Left lung (tissue), 10 donors: ENCODE results near the gene ZNF100. TPM values are rescaled to one million over a fixed set of nuclear protein-coding genes. Genes with fewer than 3 reads are reported as not detected.
"Not testable (repeated sequence)": the region's sequence is repeated elsewhere in the genome, so short reads cannot be mapped to it uniquely, and the experiment has no call there.

Experiments used
- ATAC-seq: fragments of 200-7000 bp; cut with Tn5 transposase; one replicate; pipeline ENCODE4 v1.9.1; 2020; ENCODE audit warnings: moderate library complexity
- DNase-seq, 4 donors: peaks; one replicate each; pipeline ENCODE4 v3.0.0-alpha.2; 2013 to 2020
- H3K27ac ChIP-seq, 2 donors: fragments of 200-600 bp; sonication (generic) in 1 of 2; one replicate each; pipeline versions ENCODE4 v1.5.0 to v1.8.0; 2020 to 2021
- H3K27me3 ChIP-seq, 2 donors: fragments of 200-600 bp; sonication (generic) in 1 of 2; one replicate each; pipeline versions ENCODE4 v1.5.0 to v1.8.0; 2020 to 2021
- H3K36me3 ChIP-seq, 2 donors: fragments of 200-600 bp; sonication (generic) in 1 of 2; one replicate each; pipeline versions ENCODE4 v1.5.0 to v1.8.0; 2020 to 2021
- H3K4me1 ChIP-seq, 2 donors: fragments of 200-600 bp; one replicate each; pipeline ENCODE4 v1.8.0; 2021
- H3K4me3 ChIP-seq, 2 donors: fragments of 200-600 bp; sonication (generic) in 1 of 2; one replicate each; pipeline versions ENCODE4 v1.5.0 to v1.8.0; 2020 to 2021; ENCODE audit warnings: mild to moderate bottlenecking in 1 of 2
- H3K9me3 ChIP-seq, 2 donors: fragments of 200-600 bp; sonication (generic) in 1 of 2; one replicate each; pipeline versions ENCODE4 v1.5.0 to v1.8.0; 2020 to 2021
- CTCF ChIP-seq, 2 donors: fragments of 200-600 bp; sonication (generic) in 1 of 2; IDR thresholded peaks; one replicate each; pipeline versions ENCODE4 v1.5.0 to v1.8.0; 2021; ENCODE audit warnings: antibody characterized with exemption in 2 of 2
- intact Hi-C, 2 donors: fragments of 100-400 bp; cut with DNase I; formaldehyde crosslinking; loops; one replicate each; pipeline versions ENCODE4 v1.11.2 to v1.14.2; 2022
- polyA plus RNA-seq, 6 donors: library from polyadenylated mRNA; unstranded; fragments of 120-200 nt; gene quantifications; one replicate each; pipeline ENCODE4 v1.2.1, GENCODE V29; 2013; ENCODE audit not compliant: insufficient read length in 6 of 6
- total RNA-seq, 2 donors: library from RNA; stranded (reverse); fragmentation: NEBNext Ultra II Directional; extraction: Animal tissue kit (Norgen Biotek cat#: 25700); gene quantifications; one replicate each; pipeline ENCODE4 v1.2.1, GENCODE V29; 2021
- donor health status: DM: no; HTN: yes; CAD: no.
- donor health status: DM: no; HTN: no; CAD: no.

Gene ZNF100
- total and polyA plus RNA-seq, 8 donors = 8.5 to 22.0 (median 14.7) TPM

GRCh38 chr19:21713761-21714160 lies 53.6 kb downstream of the ZNF100 start:
- H3K27me3 ChIP-seq = no peaks in the 10 kb centered on the region

GRCh38 chr19:21709464-21709863 lies 57.9 kb downstream of the ZNF100 start:
- Histone ChIP-seq H3K4me3 (no peak overlapping the region), H3K27ac (no peak overlapping the region), H3K27me3 (no peaks in the 10 kb centered on the region), H3K36me3 (no peaks in the 10 kb centered on the region), H3K9me3 (peaks cover 0 to 20% of the 10 kb centered on the region in 2 donors), H3K4me1 (no peaks in the 10 kb centered on the region)
- intact Hi-C loops = no loop called here
- ATAC-seq = no peak
- TF ChIP-seq CTCF (IDR thresholded peaks at IDR 0.05) = no peak
- no peak for DNase-seq

More at GRCh38 chr19:21713761-21714160, 53.6 kb downstream of the ZNF100 start:
- Histone ChIP-seq H3K4me3 (no peak overlapping the region), H3K27ac (no peak overlapping the region), H3K9me3 (peaks cover 0 to 37% of the 10 kb centered on the region in 2 donors), H3K4me1 (no peaks in the 10 kb centered on the region), H3K36me3 (no peaks in the 10 kb centered on the region)
- intact Hi-C loops = no loop called here
- DNase-seq (no peak), ATAC-seq (no peak)
- TF ChIP-seq CTCF (IDR thresholded peaks at IDR 0.05) = no peak

GRCh38 chr19:21707878-21708277 lies 59.5 kb downstream of the ZNF100 start:
- H3K4me3 ChIP-seq, H3K27ac ChIP-seq, H3K4me1 ChIP-seq, ATAC-seq, intact Hi-C loops, H3K36me3 ChIP-seq, H3K27me3 ChIP-seq: not testable (repeated sequence)
- peaks cover 0 to 14% of the 10 kb centered on the region in 2 donors for H3K9me3 ChIP-seq
- DNase-seq = peak in 1 of 4 donors; percentile 65

- Histone ChIP-seq H3K4me1 (no peaks in the 10 kb centered on the region), H3K27ac (no peak overlapping the region), H3K4me3 (no peak overlapping the region), H3K27me3 (no peaks in the 10 kb centered on the region), H3K36me3 (no peaks in the 10 kb centered on the region), H3K9me3 (peaks cover 0 to 14% of the 10 kb centered on the region in 2 donors)
- intact Hi-C loops = no loop called here
- DNase-seq (no peak), ATAC-seq (no peak)
- TF ChIP-seq CTCF (IDR thresholded peaks at IDR 0.05) = no peak
Measured at GRCh38 chr19:21707065-21707464, 60.3 kb downstream of the ZNF100 start.

- Histone ChIP-seq H3K9me3 (peaks cover 0 to 14% of the 10 kb centered on the region in 2 donors), H3K27me3 (no peaks in the 10 kb centered on the region), H3K27ac (no peak overlapping the region), H3K4me3 (no peak overlapping the region), H3K4me1 (no peaks in the 10 kb centered on the region), H3K36me3 (no peaks in the 10 kb centered on the region)
- TF ChIP-seq CTCF (IDR thresholded peaks at IDR 0.05) = no peak
- intact Hi-C loops = no loop called here
- ATAC-seq (no peak), DNase-seq (no peak)
Measured at GRCh38 chr19:21705393-21705792, 62.0 kb downstream of the ZNF100 start.

- intact Hi-C loops = no loop called here
- no peak for TF ChIP-seq CTCF (IDR thresholded peaks at IDR 0.05)
- ATAC-seq (no peak), DNase-seq (no peak)
- Histone ChIP-seq H3K4me3 (no peak overlapping the region), H3K36me3 (no peaks in the 10 kb centered on the region), H3K9me3 (peaks cover 0 to 10% of the 10 kb centered on the region in 2 donors), H3K27me3 (no peaks in the 10 kb centered on the region), H3K27ac (no peak overlapping the region), H3K4me1 (no peaks in the 10 kb centered on the region)
Measured at GRCh38 chr19:21704320-21704719, 63.1 kb downstream of the ZNF100 start.
